ENCODE results near the gene UQCC2. TPM values are rescaled to one million over a fixed set of nuclear protein-coding genes. Genes with fewer than 3 reads are reported as not detected.

The UQCC2 gene
- total RNA-seq, 2 donors from 2014 or later: 24.5 to 25.7 TPM

DNA sequence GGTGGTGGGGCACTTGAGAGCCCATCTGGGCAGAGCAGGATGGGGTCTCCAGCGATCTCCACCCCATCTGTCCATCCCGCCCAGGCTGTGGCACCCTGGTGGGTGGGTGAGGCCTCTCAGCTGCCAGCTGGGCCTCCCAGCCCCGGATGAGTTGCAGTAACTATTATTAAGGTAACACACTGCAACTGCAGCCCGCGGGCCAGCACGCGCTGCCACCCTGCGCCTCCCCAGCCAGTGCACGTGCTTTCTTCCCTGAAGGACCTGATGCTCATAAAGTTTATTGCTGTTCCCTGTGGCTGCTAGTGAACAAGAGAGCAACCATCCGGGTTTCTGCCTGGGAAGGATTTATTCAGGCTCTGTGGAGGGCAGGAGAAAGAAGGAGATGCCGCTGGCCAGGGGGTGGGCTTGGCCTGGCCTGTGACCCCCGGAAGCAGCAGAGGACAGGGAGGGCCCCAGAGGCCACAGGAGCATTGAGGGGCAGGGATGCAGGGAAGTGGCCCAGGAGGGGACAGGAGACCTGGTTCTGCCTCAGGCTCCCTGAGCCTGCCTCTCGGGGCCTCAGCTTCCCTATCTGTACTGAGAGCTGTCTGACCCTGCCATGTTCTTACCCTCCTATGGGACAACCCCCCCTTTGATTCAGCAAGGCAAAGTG, 33.5 kb upstream of the UQCC2 start:
- H3K4me3 ChIP-seq: no peak overlapping the region
- DNase-seq (ENCODE audit: low spot score): peak; percentile 90
- peak overlapping the region; percentile 74 to 85 for H3K27ac ChIP-seq
- no peaks in the 10 kb centered on the region for H3K9me3 ChIP-seq
- TF ChIP-seq POLR2A (IDR thresholded peaks at IDR 0.05): no peak
- TF ChIP-seq POLR2AphosphoS5 (IDR thresholded peaks at IDR 0.05): peak; percentile 95
- TF ChIP-seq, protein P1, sequence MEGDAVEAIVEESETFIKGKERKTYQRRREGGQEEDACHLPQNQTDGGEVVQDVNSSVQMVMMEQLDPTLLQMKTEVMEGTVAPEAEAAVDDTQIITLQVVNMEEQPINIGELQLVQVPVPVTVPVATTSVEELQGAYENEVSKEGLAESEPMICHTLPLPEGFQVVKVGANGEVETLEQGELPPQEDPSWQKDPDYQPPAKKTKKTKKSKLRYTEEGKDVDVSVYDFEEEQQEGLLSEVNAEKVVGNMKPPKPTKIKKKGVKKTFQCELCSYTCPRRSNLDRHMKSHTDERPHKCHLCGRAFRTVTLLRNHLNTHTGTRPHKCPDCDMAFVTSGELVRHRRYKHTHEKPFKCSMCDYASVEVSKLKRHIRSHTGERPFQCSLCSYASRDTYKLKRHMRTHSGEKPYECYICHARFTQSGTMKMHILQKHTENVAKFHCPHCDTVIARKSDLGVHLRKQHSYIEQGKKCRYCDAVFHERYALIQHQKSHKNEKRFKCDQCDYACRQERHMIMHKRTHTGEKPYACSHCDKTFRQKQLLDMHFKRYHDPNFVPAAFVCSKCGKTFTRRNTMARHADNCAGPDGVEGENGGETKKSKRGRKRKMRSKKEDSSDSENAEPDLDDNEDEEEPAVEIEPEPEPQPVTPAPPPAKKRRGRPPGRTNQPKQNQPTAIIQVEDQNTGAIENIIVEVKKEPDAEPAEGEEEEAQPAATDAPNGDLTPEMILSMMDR (IDR thresholded peaks at IDR 0.05): no peak
- intact Hi-C loops (cut with DNase I): loop anchor here (1.0 to 5.0 kb wide), 2 partner anchors 17 to 407 kb away; no protein-coding TSS in a partner anchor
- 26% methylated on average over 13 of the region's 13 CpGs for WGBS
- H3K36me3 ChIP-seq: no peaks in the 10 kb centered on the region
- H3K27me3 ChIP-seq (replicated peaks; ENCODE audit: insufficient read depth): no peaks in the 10 kb centered on the region
- H3K4me1 ChIP-seq (replicated peaks): peaks cover 24% of the 10 kb centered on the region

DNA sequence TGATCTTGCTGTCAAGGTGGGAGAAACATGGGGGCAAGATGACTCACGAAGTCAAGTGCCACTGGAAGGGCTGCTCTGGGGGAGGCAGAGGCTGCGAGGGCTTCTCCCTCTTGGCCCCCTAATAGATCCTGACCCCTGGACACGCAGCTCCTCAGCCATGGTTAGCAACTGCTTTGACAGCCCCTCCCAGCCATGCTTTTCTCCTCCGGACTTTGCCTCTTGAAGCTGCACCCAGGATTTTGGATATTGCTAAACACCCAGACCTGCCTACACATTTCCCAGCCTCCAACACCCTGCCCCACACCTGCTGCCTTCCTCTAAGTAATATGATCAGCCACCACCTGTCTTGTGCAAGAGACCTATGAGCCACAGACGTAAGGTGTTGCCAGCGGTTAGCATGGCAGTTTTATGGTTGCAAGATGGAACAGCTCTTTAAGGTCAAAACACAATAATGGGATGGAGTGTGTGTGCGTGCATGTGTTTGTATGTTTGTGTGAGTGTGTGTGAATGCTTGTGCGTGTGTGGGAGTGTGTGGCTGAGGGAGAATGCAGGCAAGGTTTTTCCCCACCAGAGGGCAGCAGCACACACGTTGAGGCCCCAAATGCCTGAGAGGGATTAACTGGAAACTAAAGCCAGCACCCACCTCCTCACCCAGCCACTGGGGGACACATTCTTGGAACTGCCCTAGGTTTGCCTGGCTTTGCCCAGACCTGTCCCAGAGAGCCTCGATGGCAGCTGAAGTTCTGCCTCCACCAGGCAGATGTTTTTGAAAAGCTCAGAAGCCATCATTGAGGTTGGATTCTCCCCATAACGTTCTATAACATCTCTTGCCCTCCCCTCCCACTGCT, 32.7 kb upstream of the UQCC2 start:
- Histone ChIP-seq H3K4me3 (no peak overlapping the region), H3K27me3 (replicated peaks; ENCODE audit: insufficient read depth) (no peaks in the 10 kb centered on the region), H3K36me3 (no peaks in the 10 kb centered on the region), H3K27ac (peak overlapping the region; percentile 74 to 85), H3K4me1 (replicated peaks) (peaks cover 26% of the 10 kb centered on the region), H3K9me3 (no peaks in the 10 kb centered on the region)
- TF ChIP-seq POLR2A (IDR thresholded peaks at IDR 0.05): no peak
- peak; percentile 93 for TF ChIP-seq POLR2AphosphoS5 (IDR thresholded peaks at IDR 0.05)
- TF ChIP-seq, protein P1 (IDR thresholded peaks at IDR 0.05): peak; percentile 78 to 95 (median 92)
- 17% methylated on average over 11 of the region's 11 CpGs for WGBS
- intact Hi-C loops (cut with DNase I): loop anchor here (1.0 to 5.0 kb wide), 2 partner anchors 18 to 408 kb away; no protein-coding TSS in a partner anchor
- peak; percentile 85 for DNase-seq (ENCODE audit: low spot score)

DNA sequence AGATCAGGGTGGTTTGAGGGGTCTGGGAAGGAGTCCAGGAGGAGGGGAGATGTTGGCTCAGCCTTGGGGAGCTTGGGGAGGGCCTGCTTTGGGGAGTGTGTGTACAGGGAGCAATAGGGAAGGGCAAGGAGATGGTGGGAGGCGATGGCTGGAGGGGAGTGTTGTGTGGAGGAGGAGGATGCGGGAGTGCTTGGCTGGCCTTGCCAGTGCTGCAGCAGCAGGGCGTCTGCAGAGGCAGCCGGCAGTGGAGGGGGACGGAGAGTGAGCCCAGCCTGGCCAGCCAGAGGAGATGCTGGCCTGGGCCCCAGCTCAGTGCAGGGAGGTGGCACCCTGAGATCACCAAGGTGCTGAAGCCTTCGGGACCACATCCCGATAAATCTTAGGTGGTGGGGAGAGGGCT, 31.3 kb upstream of the UQCC2 start:
- Histone ChIP-seq H3K36me3 (no peaks in the 10 kb centered on the region), H3K9me3 (no peaks in the 10 kb centered on the region), H3K4me1 (replicated peaks) (peaks cover 26% of the 10 kb centered on the region), H3K4me3 (no peak overlapping the region), H3K27me3 (replicated peaks; ENCODE audit: insufficient read depth) (no peaks in the 10 kb centered on the region), H3K27ac (peak overlapping the region in 1 of 2 donors; percentile 85)
- intact Hi-C loops (cut with DNase I): loop anchor here (5.0 kb wide), 1 partner anchor 409 kb away; no protein-coding TSS in a partner anchor
- DNase-seq (ENCODE audit: low spot score): no peak
- TF ChIP-seq, protein P1 (IDR thresholded peaks at IDR 0.05): no peak
- TF ChIP-seq POLR2A (IDR thresholded peaks at IDR 0.05) (no peak), POLR2AphosphoS5 (IDR thresholded peaks at IDR 0.05) (no peak)
- 60% methylated on average over 7 of the region's 7 CpGs for WGBS

DNA sequence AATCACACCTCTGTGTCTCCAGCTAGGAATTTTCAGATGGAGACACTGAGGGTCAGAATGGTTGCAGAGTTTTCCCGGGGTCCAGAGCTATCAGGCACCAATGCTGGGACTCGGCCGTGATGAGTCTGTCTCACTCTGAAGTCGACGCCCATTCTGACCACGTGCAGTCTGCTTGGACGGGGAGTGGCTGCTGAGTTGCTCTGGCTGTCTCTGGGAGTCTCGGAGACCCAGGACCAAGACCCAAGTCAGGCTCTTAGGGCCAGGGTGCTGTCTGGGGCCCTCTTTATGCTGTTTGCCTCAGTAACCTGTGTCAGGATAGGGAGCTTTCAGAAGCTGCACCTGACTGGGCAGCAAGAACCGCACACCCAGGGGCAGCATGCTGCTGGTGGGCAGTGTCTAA, 30.6 kb upstream of the UQCC2 start:
- WGBS: 72% methylated on average over 9 of the region's 9 CpGs
- TF ChIP-seq POLR2A (IDR thresholded peaks at IDR 0.05): no peak
- TF ChIP-seq, protein P1 (IDR thresholded peaks at IDR 0.05): no peak
- no peak for TF ChIP-seq POLR2AphosphoS5 (IDR thresholded peaks at IDR 0.05)
- no peak for DNase-seq (ENCODE audit: low spot score)
- Histone ChIP-seq H3K27ac (no peak overlapping the region), H3K4me1 (replicated peaks) (peaks cover 26% of the 10 kb centered on the region), H3K9me3 (no peaks in the 10 kb centered on the region), H3K36me3 (no peaks in the 10 kb centered on the region), H3K27me3 (replicated peaks; ENCODE audit: insufficient read depth) (no peaks in the 10 kb centered on the region), H3K4me3 (no peak overlapping the region)
- intact Hi-C loops (cut with DNase I): loop anchor here (5.0 kb wide), 1 partner anchor 410 kb away; no protein-coding TSS in a partner anchor

Measured in prostate gland (tissue), 2 donors.